Daoy (cell line): ENCODE measurements around the gene RALGAPA2. TPM values are rescaled to one million over a fixed set of nuclear protein-coding genes. Genes with fewer than 3 reads are reported as not detected.

Experiments
- DNase-seq: peaks from one replicate; pipeline ENCODE4 v3.0.0-alpha.2; 2015; ENCODE audit warnings: low read depth
- total RNA-seq: library from RNA; depleted of rRNA; stranded (reverse); fragments of >200 nt; shearing (Covaris generic); gene quantifications from 2 replicates; pipeline ENCODE4 v1.2.3, GENCODE V29; 2014

Gene RALGAPA2
- total RNA-seq, 1 experiment from 2014 or later, result 5.9 TPM

DNA sequence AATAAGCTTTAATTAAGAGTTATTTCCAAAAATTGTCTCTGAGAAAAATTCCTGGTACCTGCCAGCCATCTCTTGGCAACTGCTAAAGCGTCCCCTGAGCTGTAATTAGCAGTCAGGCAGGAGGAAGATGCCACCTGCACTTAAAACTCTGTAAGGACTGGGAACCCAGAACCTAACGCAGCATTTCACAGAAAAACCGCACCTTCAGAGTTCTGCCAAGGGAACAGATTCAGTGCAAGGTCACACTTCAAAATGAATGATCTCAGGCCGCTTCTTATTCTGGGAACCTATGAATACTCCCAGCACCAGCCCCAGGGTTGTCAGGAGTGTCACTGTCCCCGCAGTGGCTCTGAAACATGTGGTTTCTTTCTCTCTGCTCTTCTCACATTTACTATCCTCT lies 307.8 kb downstream of the RALGAPA2 start:
- no peak for DNase-seq

- no peak for DNase-seq
Measured at GRCh38 chr20:20401991-20402390, 310.5 kb downstream of the RALGAPA2 start.

- no peak for DNase-seq
Measured at GRCh38 chr20:20399531-20400500, 312.6 kb downstream of the RALGAPA2 start.

- no peak for DNase-seq
Measured at GRCh38 chr20:20398123-20398522, 314.3 kb downstream of the RALGAPA2 start.

GRCh38 chr20:20396794-20397193 lies 315.6 kb downstream of the RALGAPA2 start:
- no peak for DNase-seq

DNA sequence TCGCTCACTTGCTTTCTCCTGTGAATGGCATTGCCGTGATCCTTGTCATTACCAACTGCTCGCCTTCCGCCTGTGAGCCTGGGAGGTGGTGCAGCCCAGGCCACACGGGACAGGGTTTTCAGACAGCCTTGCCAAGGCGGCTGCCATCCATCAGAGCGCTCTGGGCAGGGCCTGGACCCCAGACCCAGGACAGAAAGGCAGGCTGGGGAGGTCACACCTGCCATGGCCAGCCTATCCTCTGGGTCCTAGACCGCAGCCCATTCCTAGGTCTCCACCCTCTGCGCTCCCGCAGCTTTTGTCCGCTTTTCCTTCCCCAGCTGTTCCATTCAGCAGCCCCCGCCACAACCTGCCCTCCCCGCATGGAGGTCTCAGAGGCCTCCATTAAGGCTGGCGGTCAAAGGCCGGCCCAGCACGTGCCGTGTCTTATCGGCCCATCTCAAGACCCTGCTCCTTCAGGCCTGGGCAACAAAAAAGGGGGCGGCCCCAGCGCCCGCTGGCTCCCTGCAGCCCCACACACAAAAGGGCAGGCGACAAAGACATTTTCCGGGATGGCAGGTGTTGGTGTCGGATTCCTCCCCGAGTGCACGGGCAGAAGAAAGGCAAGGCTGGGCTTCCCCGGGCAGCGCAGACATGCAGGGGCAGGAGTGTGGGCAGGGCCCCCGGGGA lies 316.4 kb downstream of the RALGAPA2 start:
- no peak for DNase-seq

GRCh38 chr20:20395087-20395486 lies 317.4 kb downstream of the RALGAPA2 start:
- DNase-seq, result no peak

- DNase-seq, result no peak
Measured at GRCh38 chr20:20393207-20394120, 319.0 kb downstream of the RALGAPA2 start.

GRCh38 chr20:20391766-20392165 lies 320.7 kb downstream of the RALGAPA2 start:
- no peak for DNase-seq

DNA sequence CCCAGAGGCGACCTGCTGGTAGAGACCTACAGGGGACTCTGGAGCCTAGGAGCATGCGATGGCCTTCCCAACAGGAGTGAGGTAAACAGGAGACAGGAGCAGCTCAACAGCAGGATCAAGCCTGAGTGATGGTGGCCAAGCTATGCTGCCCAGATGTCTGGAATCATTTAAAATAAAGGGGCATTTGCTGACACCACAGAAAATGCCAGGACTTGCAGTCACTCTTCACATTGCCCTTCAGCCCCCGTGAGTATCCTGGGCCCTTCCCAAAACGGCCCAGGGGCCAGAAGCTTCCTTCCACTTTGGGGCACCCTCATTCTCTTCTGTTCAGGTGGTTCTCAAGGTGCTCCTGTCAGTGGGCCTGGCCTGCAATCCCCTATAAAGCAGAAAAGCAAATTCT lies 321.3 kb downstream of the RALGAPA2 start:
- DNase-seq, result no peak

DNA sequence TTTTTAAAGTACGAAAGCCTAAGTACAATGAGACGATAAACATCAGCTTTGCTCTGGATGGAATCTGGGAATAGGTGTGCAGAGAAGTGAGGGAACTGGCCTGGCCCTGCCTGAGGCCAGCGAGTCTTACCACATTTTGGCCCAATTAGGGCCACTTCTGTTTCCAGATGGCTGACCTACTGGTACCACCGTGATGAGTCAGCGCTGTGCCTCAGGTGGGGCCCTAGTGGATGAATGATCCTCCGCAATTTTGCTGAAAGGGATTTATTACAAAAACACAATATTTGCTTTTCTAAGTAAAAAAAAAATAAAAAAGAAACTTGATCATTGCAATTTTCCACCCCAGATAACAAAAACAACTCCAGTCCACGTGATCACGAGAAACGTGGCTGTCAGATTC lies 322.1 kb downstream of the RALGAPA2 start:
- DNase-seq, result no peak

DNA sequence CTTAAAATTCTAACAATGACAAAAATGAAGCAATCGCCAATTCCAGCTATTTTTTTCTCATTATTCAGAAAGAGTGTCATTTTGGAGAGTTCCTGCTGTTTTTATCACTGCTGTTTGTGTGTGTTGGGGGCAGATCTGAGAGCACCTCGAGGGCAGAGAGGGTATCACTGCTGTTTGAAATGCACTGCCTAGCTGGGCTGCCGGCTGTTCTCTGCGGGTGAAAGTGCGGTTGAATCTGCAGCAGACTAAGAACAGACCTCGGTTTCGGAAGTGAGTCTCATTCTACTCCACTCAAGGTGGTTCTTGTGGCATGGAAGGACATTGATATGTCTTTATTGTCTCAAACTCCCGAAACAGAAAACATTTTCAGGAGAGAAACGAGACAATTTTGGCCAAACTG lies 326.3 kb downstream of the RALGAPA2 start:
- DNase-seq, result no peak

- DNase-seq, result no peak
Measured at GRCh38 chr20:20375862-20376261, 336.6 kb downstream of the RALGAPA2 start.

DNA sequence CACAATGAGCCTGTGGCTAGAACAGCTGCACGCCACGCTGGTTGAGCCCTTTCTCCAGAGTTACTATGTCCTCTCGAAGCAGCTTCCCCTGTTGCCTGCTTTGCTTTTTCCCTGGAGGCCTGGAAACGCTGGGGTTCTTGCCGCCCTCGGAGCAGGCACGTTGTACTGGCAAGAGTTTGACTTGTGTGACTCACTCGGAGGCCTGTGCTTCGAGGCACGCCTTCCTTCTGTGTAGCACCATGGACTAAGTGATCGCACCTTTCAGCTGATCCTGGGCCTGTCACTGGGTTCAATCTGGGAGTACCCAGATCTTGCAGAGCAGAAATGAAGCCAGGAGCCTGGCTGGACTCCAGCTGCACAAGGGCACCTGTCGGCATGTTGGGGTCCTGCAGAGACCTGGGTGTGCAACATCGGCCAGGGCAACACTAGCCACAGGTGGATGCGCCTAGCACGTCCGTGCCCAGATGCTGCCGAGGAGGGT lies 339.3 kb downstream of the RALGAPA2 start:
- DNase-seq, result peak; percentile 56

DNA sequence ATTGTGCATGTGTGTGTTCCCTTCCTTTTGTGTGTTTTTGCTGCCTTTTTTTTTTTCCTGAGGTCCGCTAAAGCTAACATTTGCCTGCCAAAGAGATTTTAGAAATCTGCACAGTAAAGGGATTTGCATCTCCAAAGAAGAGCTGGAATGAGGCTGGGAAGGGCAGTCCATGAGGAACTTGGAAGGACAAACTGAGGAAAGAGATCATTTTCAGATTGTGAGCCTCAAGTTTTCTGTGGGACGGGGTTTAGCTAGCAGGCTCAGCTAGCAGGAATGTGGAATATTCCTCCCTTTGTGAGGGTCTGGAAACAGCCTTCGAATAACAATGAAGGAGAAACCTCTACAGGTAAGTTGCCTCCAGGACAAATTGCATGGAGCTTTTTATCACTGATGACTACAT lies 340.8 kb downstream of the RALGAPA2 start:
- no peak for DNase-seq

DNA sequence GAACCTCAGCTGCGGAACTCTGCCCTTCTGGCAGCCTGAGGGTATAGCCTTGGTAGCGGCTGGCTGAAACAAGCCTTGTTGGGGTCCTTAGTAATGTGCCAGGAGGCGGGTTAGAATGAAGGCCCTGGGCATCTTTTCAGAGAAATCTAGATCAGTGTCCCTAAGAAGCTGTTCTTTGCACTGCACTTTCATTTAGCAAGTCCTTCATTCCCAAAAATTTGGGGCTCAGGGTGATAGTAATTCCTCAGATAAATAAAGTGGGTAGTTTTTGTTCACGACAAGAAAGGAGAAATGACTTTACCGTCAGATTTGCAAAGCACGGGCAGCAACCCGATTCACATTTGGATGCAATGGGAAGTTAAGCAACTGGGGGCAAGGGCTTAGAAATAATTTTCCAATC lies 341.4 kb downstream of the RALGAPA2 start:
- DNase-seq, result no peak

DNA sequence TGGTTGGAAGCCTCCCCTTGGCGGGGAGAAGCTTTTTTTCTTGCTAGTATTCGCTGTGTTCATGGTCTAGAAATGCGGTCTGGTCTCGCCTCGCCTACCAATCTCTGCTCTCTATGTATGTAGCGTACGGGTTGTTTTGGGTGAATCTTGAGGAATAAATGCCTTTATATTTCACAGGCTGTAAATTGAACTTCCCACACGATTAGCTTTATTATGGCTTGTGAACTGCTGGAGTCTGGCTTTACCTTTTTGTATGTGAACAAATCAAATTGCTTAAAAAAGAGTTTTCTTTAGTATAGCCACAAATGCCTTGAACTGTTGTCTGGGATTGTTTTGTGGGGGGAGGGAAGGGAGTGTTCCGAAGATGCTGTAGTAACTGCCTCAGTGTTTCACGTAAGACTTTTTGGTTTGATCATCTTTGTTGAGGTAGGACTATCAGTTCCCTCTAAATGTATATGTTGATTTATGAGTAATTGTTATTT lies 342.3 kb downstream of the RALGAPA2 start:
- DNase-seq, result no peak

GRCh38 chr20:20369250-20370093 lies 343.0 kb downstream of the RALGAPA2 start:
- peak; percentile 18 for DNase-seq

DNA sequence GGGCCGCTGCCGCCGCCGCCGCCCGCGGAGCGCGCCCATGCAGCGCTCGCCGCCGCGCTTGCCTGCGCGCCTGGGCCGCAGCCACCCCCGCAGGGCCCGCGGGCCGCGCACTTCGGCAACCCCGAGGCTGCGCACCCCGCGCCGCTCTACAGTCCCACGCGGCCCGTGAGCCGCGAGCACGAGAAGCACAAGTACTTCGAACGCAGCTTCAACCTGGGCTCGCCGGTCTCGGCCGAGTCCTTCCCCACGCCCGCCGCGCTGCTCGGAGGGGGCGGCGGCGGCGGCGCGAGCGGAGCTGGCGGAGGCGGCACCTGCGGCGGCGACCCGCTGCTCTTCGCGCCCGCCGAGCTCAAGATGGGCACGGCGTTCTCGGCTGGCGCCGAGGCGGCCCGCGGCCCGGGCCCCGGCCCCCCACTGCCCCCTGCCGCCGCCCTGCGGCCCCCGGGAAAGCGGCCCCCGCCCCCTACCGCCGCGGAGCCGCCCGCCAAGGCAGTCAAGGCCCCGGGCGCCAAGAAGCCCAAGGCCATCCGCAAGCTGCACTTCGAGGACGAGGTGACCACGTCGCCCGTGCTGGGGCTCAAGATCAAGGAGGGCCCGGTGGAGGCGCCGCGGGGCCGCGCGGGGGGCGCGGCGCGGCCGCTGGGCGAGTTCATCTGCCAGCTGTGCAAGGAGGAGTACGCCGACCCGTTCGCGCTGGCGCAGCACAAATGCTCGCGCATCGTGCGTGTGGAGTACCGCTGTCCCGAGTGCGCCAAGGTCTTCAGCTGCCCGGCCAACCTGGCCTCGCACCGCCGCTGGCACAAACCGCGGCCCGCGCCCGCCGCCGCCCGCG lies 343.8 kb downstream of the RALGAPA2 start:
- peak; percentile 19 for DNase-seq
